ENCODE results near the gene CSF1. TPM values are rescaled to one million over a fixed set of nuclear protein-coding genes. Genes with fewer than 3 reads are reported as not detected.

Gene CSF1
- total and polyA plus RNA-seq, 2 donors (not counting 3 experiments of a cell fraction or from before 2014, with no cell fraction given): 24.5 to 28.9 TPM

DNA sequence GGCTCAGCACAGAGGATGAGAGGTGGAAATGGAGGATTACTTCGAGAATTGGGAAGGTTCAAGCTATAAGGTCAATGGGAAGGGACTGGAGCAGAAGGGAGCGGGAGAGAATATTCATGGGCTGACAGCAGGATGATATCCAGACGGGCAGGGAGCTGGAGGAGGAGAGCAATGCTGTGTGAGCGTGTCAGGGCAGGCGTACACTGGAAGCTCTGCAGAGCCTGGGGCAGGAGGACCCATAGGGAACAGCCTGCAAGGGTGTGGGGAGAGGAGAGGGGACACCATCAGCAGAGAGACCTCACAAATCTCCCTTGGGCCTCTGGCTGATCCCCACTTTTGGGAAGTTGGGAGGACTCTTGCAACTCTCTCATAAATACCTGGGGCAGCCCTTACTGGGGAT lies 13.7 kb downstream of the CSF1 start:
- Histone ChIP-seq H3K9me1 (replicated peaks; ENCODE audit: control insufficient read depth, extremely low read depth, insufficient read depth, low read length) (no peaks in the 10 kb centered on the region), H3K27ac (ENCODE audit: insufficient read depth, low read depth, low read length) (no peak overlapping the region), H4K20me1 (replicated peaks; ENCODE audit: control insufficient read depth, extremely low read depth, insufficient read depth, low read length) (no peaks in the 10 kb centered on the region), H3K4me2 (ENCODE audit: insufficient read depth, low read length) (no peak overlapping the region), H3K9ac (replicated peaks; ENCODE audit: extremely low read depth, insufficient read depth, low read length) (no peak overlapping the region), H3K4me1 (ENCODE audit: control insufficient read depth, extremely low read depth, insufficient read depth, low read length) (no peaks in the 10 kb centered on the region), H3K4me3 (replicated peaks in 1 of 3; ENCODE audit: insufficient read depth in 1 of 3, low read depth in 1 of 3, low read length in 3 of 3) (no peak overlapping the region), H3K27me3 (ENCODE audit: control insufficient read depth in 2 of 2, insufficient read depth in 2 of 2, low read length in 2 of 2) (no peaks in the 10 kb centered on the region), H3K36me3 (ENCODE audit: control insufficient read depth in 2 of 2, extremely low read depth in 1 of 2, insufficient read depth in 2 of 2, low read length in 2 of 2) (peaks cover 2 to 49% of the 10 kb centered on the region in 2 experiments), H3K79me2 (ENCODE audit: control insufficient read depth, insufficient read depth, low read length) (no peaks in the 10 kb centered on the region), H3K9me3 (replicated peaks; ENCODE audit: control insufficient read depth, insufficient read depth, low read length) (no peaks in the 10 kb centered on the region), H2AFZ (ENCODE audit: low read depth, low read length) (no peak overlapping the region)
- FAIRE-seq (no peak), DNase-seq (ENCODE audit: low read depth, low spot score) (no peak)
- TF ChIP-seq FOS (IDR thresholded peaks at IDR 0.05; ENCODE audit: borderline replicate concordance, insufficient read depth, low read length) (no peak), MYC (IDR thresholded peaks at IDR 0.05; ENCODE audit: low read depth, low read length) (no peak), POLR2A (IDR thresholded peaks at IDR 0.05; ENCODE audit: low read depth, low read length) (no peak), POLR2AphosphoS5 (IDR thresholded peaks at IDR 0.05; ENCODE audit: insufficient read depth, low read depth, low read length) (no peak), GATA2 (IDR thresholded peaks at IDR 0.05; ENCODE audit: insufficient read depth, insufficient read length, low read depth, low read length) (no peak)
- TF ChIP-seq, protein P1, sequence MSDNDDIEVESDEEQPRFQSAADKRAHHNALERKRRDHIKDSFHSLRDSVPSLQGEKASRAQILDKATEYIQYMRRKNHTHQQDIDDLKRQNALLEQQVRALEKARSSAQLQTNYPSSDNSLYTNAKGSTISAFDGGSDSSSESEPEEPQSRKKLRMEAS (IDR thresholded peaks at IDR 0.05; ENCODE audit: insufficient read depth, insufficient read length): no peak
- ChIA-PET POLR2A (no interaction called here), CTCF (interaction anchor here (1.6 to 10.4 kb wide), 3 partner anchors 55 to 60 kb away, joined by 4 to 90 read pairs (median 10); partner anchors contain the start of gene AHCYL1)
- dilution Hi-C loops (cut with MboI; ENCODE audit: extremely low pct_ligation_motif_present, low sequenced_read_pairs) (no loop called here), intact Hi-C loops (cut with micrococcal nuclease) (no loop called here)
- no TSS peak for BruUV-seq (replicated peaks)

DNA sequence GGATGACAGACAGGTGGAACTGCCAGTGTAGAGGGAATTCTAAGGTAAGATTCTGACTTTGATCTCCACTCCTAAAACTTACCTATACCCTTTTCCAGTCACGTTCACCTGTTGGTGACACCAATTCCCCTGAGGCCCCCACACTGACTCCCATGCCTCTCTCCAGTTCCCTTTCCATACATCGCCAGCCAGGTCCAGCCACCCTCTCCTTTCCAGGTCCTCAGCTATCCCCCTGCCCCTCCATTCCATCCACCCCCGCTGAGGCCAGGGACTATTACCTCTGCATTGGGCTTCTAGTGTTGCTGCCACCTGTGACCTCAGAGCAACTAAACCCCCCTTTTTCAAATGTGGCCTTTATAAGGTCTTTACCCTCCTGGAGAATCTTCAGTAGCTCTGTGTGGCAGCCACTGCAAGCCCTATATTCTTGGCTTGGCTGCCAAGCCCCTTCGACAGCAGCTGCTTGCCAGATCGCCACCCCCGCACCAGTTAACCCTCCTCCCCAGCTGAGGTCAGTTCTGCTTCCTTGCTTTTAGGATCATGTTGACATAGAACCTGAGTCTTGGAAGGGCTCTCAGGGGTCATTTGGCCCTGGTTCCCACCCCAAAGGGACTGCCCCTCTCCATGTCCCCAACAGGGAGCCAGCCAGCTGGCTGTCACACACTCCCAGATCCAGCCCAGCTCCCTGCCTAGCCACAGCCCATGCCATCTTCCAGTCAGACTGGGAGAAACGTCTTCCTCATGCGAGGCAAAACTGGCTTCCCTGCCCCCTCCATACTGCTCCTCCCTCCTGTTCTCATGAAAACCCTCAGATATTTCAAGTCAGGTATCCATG lies 14.7 kb downstream of the CSF1 start:
- Histone ChIP-seq H3K4me2 (ENCODE audit: insufficient read depth, low read length) (no peak overlapping the region), H2AFZ (ENCODE audit: low read depth, low read length) (no peak overlapping the region), H3K36me3 (ENCODE audit: control insufficient read depth in 2 of 2, extremely low read depth in 1 of 2, insufficient read depth in 2 of 2, low read length in 2 of 2) (peaks cover 2 to 57% of the 10 kb centered on the region in 2 experiments), H4K20me1 (replicated peaks; ENCODE audit: control insufficient read depth, extremely low read depth, insufficient read depth, low read length) (no peaks in the 10 kb centered on the region), H3K9ac (replicated peaks; ENCODE audit: extremely low read depth, insufficient read depth, low read length) (no peak overlapping the region), H3K27me3 (ENCODE audit: control insufficient read depth in 2 of 2, insufficient read depth in 2 of 2, low read length in 2 of 2) (no peaks in the 10 kb centered on the region), H3K79me2 (ENCODE audit: control insufficient read depth, insufficient read depth, low read length) (no peaks in the 10 kb centered on the region), H3K9me1 (replicated peaks; ENCODE audit: control insufficient read depth, extremely low read depth, insufficient read depth, low read length) (no peaks in the 10 kb centered on the region), H3K9me3 (replicated peaks; ENCODE audit: control insufficient read depth, insufficient read depth, low read length) (no peaks in the 10 kb centered on the region), H3K4me1 (ENCODE audit: control insufficient read depth, extremely low read depth, insufficient read depth, low read length) (no peaks in the 10 kb centered on the region), H3K4me3 (replicated peaks in 1 of 3; ENCODE audit: insufficient read depth in 1 of 3, low read depth in 1 of 3, low read length in 3 of 3) (no peak overlapping the region), H3K27ac (ENCODE audit: insufficient read depth, low read depth, low read length) (no peak overlapping the region)
- BruUV-seq (replicated peaks): no TSS peak
- CTCF ChIA-PET: interaction anchor here (1.0 to 10.4 kb wide), 2 partner anchors 22 to 59 kb away, joined by 3 to 90 read pairs; partner anchors contain the start of gene AHCYL1
- no peak for DNase-seq (ENCODE audit: low read depth, low spot score)
- dilution Hi-C loops (cut with MboI; ENCODE audit: extremely low pct_ligation_motif_present, low sequenced_read_pairs) (no loop called here), intact Hi-C loops (cut with micrococcal nuclease) (no loop called here)
- TF ChIP-seq FOS (IDR thresholded peaks at IDR 0.05; ENCODE audit: borderline replicate concordance, insufficient read depth, low read length) (no peak), POLR2AphosphoS5 (IDR thresholded peaks at IDR 0.05; ENCODE audit: insufficient read depth, low read depth, low read length) (no peak), MYC (IDR thresholded peaks at IDR 0.05; ENCODE audit: low read depth, low read length) (no peak), POLR2A (IDR thresholded peaks at IDR 0.05; ENCODE audit: low read depth, low read length) (no peak), EZH2 (IDR thresholded peaks at IDR 0.05; ENCODE audit: borderline replicate concordance, low read depth, low read length, severe bottlenecking) (no peak), JUN (IDR thresholded peaks at IDR 0.05; ENCODE audit: borderline replicate concordance, insufficient read depth, insufficient read length, low read depth) (no peak), GATA2 (IDR thresholded peaks at IDR 0.05; ENCODE audit: insufficient read depth, insufficient read length, low read depth, low read length) (no peak)
- TF ChIP-seq, protein P1 (IDR thresholded peaks at IDR 0.05; ENCODE audit: insufficient read depth, insufficient read length): no peak
- TF ChIP-seq, protein P2, sequence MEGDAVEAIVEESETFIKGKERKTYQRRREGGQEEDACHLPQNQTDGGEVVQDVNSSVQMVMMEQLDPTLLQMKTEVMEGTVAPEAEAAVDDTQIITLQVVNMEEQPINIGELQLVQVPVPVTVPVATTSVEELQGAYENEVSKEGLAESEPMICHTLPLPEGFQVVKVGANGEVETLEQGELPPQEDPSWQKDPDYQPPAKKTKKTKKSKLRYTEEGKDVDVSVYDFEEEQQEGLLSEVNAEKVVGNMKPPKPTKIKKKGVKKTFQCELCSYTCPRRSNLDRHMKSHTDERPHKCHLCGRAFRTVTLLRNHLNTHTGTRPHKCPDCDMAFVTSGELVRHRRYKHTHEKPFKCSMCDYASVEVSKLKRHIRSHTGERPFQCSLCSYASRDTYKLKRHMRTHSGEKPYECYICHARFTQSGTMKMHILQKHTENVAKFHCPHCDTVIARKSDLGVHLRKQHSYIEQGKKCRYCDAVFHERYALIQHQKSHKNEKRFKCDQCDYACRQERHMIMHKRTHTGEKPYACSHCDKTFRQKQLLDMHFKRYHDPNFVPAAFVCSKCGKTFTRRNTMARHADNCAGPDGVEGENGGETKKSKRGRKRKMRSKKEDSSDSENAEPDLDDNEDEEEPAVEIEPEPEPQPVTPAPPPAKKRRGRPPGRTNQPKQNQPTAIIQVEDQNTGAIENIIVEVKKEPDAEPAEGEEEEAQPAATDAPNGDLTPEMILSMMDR (IDR thresholded peaks at IDR 0.05; ENCODE audit: extremely low read depth in 1 of 2, insufficient read depth in 1 of 2, low read depth in 1 of 2, low read length in 2 of 2): no peak
- POLR2A ChIA-PET: no interaction called here
- FAIRE-seq: no peak
